NCI-H510A treated with DMSO at 0.1 percent for 48 hours (cell line): ENCODE measurements around the gene KCNA2.

ENCODE experiments used
- DNase-seq: peaks from one replicate; lab custom pipeline; 2025; lab: John Stamatoyannopoulos, UW

Gene KCNA2

DNA sequence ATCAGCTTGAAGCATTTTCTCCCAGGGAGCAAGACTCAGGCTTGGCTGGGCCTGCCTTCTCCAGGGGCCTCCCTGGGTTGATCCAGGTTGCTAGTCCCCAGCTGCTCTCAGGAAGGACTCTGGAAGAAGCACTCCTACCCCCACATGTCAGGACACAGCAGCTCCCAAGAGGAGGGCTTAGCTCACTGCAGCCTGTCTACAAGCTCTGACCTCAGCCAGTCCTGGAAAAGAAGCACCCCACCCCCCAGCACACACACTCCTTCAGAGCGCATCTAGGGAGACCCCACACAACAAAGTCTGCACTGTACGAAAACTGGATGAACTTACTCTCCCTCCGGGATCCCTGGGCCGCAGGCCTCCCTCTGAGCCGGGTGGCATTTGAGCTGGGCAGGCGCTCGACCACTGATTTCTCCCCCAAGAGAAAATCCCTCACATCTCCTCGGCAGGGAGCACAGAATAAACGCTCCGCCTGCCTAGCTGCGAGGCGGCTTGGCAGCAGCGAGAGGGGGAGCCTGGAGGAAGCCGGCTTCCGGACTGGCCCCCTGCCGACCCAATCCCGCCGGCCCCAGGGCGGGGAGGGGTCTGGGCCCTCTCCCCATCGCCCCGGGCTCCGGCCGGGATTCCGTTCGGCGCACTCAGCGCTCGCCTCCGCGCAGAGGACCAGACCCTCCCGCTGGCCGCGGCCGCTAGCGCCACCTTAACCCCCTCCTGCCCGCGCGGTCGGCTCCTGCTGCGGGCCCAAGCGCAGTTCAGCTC lies at the start of gene KCNA2:
KCNA2 (minus strand) TSS at position 458 of the 756 bp plus-strand sequence. CDS start 1,576 bp downstream, outside the sequence.
- DNase-seq, result no peak

DNA sequence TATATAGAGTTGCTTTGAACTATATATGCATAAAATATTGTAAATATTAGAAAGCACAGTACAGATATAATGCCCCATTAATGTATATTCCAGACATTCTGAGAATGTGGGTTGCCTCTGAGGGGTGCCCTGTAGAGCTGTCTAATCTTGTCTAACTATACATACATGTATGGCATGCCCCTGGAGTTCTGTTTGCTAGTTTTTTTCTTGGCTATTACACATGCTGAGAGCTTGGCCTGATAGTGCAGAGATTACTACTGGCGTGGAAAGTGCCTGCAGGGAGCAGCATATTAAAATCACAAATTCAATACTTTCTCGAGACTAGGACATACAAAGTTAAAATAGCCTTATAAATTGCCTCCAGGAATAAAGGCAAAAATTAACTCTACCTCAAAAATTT lies 44.5 kb upstream of the KCNA2 start:
- no peak for DNase-seq

DNA sequence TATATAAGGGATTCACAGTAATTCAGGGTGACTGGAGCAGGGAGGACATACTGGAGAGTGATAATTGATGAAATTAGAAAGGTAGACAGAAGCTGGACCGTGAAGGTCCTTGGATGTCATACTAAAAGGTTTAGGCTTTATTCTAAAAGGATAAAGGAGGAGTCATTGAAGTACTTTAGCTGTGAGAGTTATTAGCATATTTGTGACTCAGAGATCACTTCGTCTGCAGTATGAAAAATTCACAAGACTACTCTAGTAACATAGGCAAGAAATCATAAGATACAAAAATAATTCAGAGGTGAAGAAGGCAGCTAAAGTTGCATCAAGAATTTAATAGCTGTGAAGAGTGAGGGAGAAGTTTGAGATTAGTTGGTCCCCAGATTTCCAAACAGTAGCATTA lies 42.3 kb upstream of the KCNA2 start:
- DNase-seq, result no peak

DNA sequence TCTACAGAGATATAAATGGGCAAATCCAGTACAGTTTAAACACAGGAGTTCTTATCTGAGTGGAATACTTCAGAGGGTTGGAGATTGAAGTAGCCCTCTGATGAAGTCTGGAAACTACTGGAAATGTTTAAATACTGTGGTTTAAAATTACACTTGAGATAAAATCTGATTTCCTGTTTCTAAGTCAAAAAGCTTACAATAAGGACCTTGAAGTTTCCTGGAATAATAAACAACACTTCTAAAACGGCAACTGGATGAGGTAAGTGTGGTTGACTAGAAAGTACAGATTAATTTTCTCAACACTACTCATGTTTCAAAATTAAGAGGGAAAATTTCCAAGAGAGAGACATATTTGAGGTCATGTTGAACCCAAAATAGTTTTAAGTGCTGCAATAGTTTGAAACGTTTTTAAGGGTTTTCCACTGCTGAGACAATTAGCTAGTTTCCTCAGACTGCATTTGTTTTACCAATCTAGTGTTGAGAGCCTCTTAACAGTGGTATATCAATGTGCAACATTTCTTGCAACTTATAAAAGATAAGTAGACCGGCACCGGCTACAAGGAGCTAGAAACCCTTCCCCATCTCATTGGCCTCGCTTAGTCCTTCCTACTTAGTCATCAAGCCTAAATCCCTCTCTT lies 41.2 kb upstream of the KCNA2 start:
- DNase-seq, result no peak

DNA sequence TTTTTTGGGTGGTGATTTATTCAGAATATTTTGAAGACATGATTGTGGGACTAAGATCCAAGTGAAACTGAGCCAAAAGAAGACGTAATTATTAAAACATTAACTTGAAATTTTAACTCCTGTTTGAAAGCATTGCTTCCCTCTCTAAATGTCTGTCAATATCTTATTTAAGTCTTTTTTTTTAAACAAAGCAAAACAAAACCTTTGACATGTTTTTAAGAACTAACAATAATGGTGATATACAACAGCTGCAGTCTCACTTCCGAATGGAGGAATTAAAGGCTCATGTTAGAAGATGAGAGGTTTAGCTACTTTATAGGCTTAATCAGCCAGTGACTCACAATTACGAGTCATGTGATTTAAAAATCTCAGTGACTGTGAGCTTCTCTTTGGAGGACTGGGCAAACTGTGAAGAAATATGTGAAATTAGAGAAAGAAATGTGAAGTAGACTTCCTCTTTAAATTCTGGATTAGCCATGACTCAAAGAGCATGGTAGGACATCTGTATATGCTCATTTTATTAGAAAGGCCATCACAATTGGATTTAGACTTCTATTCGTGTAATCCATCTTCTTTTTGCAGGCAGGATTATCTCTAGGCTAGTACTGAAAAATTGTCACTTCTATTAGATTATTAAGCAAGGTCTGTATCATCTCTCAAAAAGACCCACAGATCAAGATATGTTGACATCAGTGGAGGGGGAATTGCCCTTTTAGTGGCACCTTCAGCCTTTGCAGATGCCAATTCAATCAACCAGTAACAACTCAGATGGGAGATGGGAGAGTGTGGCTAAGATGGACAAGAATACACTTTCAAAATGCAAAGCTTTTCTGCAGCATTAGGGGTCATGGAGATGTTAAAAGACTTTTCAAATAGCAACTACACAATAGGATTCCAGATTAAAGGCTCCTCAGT lies 39.9 kb upstream of the KCNA2 start:
- DNase-seq, result no peak

DNA sequence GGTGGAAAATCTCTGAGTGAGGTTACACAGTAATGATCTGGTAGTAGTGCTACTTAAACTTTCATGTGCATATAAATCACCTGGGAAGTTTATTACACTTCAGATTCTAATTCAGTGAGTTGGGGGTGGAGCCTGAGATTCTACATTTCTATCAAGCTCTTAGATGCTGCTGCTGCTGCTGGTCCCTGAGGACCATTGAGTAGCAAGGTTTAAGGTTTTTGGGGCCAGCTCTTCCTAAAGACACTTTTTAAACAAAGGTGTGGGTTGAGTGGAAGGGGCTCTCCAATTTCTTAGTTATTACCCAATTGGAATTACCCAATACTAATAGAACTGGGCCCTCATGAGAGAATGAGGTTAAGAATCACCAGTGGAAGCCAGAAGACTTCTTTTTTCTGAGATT lies 39.1 kb upstream of the KCNA2 start:
- no peak for DNase-seq

DNA sequence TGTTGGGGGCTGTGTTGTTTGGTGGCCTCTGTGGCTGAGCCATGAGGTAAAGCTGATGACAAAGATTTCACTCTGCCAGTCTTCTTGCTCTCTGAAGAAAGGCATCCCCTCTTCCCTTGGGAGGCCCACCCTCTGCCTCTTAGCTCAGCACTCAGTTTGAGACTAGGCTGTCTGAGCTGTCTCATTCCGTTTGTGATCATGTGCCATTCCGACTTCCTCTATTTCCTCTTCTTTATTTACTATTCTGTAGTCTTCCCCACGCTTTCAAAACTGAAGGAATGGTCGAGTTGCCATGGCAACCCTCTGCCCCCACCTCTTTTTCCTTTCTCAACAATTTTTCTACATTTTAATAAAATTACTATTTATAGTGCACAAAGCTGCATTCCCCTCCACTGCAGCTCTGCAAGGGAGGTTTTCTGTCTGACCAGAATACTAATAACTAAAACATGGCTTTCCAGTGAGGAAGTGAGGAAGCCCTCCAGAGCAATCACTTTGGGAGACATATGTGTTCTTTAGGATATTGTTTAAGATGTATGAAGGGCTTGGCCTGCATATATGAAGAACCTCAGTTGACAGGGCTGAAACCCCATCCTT lies 37.8 kb upstream of the KCNA2 start:
- DNase-seq, result no peak

DNA sequence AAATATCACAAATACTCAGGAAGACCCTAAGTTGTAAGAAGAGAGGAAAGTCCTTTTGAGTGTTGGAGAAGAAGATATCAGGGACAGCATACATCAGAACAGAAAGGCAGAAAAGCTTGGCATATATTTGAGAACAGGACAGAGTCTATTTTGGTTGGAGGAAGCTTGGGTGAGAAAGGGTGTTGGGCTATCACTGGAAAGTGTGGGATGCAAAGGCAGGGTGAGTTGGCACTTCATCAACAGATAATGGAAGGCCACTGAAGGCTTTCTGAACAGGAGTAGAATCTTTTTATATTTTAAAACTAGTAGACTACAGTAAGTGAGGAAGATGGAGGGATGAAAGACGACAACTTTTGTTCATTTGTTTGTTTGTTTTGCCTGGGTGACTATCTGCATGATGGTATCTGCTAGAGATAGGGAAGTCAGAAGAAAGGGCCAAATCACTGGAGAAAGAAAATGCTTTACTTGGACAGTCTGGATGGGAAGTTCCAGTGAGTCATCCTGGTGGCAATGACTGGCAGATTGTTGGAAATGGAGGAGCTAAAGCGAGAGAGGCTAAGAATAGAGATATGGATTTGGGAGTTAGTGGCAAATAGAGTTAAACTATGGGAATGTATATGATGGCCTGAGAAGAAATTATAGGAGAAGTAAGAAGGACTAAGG lies 33.7 kb upstream of the KCNA2 start:
- DNase-seq, result no peak

DNA sequence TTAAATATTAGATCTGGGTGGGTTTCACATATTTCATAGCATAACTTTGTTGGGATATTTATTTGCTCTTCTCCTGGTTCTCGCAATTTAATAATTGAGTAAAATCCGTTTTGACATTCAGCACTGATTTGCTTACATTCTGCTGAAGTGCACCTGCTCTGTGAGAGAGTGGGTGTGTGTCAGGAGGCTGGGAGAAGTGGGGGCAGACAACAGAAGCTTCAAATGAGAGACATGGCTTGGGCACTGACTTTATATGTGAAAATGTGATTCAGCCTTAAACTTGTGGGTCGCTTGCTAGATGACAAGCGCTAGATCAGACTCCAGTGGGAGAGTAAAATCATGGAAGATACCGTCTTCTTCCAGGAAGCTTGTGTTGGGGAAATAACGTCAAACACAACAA lies 32.4 kb upstream of the KCNA2 start:
- DNase-seq, result no peak

DNA sequence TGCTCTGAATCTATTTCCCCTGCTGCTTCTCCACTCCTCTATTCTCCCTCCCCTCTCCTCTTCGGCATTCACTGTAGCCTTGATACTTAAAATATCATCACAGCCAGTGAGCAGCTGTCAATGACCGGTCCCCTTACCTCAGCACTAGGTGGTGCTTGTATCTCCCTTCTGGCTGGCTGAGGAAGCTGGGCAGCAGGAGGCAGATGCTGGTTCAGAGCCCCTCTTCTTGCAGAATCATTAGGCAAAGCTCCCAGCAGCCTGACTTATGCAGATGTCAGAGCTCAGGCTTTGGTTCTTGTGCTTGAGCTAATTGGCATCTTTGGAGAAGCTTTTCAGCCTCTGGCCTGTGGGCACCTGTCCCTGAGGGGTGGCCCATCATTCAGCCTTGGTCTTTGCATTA lies 31.9 kb upstream of the KCNA2 start:
- no peak for DNase-seq

DNA sequence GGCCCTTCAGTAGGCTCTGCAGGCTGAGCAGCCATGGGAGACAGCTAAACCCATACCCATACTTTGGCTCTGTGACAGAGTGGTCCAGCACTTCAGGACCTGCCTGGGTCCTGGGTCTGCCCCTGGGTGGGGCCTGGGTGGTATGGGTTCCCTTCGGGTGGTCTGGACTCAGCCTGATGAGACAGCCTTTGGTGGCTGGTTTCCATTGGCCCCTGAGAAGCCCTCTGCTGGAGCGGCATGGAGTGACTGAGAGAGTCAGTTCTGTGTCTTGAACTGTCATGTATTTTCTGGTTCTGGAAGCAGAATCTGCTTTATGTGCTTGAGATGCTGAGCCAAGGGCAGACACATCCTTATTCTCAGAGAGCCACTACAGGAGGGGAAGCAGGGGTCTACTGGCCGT lies 31.3 kb upstream of the KCNA2 start:
- no peak for DNase-seq

DNA sequence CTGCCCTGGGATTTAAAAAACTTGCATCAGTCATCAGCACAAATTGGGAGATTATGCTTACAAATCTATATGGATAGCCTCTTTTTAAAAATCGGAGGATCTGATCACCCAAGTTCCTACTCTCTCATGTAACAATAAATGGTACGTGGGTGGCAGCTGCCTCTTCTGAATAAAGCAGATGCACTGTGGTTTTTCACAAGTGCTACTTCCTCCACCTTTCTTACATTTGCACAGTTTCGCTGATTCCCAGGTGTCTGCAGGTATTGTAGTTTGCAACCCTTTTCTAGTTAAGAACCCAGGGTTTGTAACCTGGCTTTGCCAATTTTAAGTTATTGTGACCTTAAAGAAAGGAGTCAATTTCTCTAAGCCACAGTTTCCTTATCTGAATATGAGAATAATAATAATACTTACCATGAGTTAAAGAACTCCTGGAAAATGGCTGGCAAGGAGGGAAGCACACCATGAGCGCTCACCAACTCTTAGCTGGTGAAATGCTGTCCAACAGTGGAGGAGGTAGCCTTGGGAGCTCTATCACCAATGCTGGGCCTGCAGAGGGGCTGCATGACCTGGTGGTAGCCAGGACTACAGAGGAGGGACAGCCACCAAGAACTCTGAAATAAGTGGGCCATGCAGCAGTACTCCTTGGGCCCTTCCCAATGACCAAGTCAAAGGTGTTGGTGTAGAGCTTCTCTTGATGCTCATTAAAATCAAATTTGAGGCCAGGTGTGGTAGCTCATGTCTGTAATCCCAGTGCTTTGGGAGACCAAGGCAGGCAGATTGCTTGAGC lies 30.2 kb upstream of the KCNA2 start:
- DNase-seq, result no peak

DNA sequence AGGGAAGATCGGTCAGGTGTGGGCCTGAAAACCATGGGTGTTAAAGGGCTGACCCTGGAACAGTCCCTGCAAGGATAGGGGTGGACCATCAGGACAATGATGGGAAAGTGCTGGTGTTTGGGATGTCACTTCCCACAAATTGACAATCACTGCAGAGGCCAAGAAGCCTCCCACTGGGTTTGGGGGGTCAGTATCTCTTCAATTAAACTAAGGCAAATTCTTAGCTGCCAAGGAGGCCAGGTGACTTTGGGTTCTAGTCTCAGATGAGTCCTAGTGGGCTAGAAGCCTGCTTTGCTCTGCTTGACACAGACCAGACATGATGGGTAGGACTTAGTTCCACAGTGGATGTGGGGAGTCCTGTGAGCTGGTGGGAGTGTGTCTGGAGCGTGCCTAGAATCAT lies 29.3 kb upstream of the KCNA2 start:
- DNase-seq, result no peak

DNA sequence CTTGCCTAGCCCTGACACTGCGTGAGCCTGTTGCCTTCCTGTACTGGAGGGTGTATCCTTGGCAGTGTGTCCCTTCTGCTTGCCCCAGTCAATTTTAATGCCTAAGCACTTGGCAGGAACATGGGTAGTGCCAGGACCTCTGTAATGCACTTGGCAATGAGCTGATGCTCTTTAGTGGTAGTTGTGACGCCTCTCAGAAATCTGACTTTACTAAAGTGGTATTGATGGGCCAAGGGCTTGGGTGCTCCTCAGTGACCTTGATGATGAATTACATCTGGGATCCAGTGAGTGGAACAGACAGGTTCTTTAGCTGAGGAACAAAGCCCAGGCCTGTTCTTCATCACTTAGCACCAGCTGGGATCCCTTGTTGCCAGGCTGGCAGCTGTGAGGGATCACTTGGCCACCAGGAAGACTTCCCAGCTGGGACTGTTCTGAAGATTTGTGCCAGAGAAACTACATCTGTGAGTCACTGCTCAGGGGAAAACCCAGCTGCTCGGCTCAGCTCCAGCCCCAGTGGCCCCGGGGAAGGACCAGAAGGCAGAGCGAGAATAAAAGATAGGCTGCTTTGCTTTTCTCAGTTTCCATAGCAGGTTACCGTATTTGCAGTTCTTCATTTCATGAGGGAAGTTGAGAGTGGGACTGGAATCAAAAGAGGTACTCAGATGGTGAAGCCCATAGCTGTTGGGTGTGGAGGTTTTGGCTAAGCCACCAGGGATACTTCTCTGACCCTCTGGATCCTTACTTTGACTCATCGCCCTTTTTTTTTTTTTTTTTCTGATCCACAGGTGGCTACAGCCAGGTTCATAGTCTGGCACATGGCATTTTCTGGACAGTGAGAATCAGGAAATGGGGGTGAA lies 28.5 kb upstream of the KCNA2 start:
- no peak for DNase-seq

DNA sequence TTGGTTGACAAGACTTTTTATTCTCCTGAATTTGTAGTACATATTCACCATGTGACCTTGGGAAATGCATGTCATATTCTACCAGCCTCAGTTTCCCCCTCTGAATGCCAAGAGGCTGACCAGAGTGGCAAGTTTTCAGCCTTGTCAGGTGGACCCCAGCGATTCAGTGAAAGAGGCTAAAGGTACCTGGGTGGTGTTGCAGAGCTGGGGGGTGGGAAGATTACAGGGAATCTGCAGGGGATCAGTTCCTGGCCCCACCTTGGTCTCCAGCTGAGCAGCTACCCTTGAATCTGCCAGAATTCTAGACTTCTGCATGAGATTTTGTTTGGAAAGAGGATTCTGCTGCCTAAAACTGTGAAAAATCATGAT lies 27.9 kb upstream of the KCNA2 start:
- no peak for DNase-seq

DNA sequence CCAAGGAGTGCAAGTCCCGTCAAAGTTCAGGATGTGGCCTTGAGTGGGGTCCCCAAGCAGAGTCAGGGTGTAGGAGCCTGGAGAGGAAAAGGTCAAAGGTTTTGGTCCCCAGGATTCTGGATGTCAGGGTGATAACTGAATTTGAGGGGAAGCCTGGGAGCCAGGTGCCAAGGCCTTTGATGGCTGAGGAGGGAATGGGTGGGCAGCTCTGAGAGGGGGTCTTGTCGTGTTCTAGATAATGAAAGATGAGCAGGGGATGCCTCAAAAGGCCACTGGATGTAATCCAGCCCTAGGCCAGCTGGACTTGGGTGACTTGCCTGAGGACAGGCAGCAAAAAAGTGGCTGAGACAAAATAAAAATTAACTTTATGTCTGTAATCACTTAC lies 27.5 kb upstream of the KCNA2 start:
- no peak for DNase-seq

DNA sequence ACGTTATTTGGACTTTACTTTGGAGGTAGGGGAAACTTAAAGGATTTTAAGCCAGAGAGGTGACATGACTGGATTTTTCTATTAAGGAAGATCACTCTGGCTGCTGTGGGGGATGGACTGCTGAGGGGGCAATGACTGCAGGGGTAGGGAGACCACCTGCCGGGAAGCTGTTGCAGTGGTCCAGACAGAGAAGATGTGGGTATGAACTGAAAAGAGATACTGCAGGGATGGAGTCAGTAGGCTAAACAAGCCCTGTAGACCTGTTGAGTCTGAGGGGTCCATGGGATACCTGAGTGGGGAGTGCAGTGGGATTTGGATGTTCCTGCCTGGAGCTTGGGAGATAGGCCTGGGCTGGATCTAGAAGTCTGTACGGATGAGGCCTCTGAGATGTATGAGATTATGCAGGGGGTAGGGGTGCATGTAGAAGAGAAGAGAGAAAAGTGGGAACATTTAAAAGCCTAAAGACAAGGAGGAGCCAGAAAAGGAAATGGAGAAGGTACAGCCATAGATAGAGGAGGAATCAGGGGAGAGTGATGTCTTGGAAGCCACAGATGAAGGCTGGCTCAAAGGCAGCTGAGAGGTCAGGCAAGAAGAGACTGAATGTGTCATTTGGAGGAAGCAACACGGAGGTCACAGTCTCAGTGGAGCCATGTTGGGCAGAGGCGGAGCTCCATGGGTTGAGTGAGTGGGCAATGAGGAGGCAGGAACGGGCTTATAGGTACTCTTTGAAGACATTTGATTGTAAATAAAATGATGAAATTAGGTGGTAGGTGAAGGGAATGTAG lies 25.9 kb upstream of the KCNA2 start:
- no peak for DNase-seq

DNA sequence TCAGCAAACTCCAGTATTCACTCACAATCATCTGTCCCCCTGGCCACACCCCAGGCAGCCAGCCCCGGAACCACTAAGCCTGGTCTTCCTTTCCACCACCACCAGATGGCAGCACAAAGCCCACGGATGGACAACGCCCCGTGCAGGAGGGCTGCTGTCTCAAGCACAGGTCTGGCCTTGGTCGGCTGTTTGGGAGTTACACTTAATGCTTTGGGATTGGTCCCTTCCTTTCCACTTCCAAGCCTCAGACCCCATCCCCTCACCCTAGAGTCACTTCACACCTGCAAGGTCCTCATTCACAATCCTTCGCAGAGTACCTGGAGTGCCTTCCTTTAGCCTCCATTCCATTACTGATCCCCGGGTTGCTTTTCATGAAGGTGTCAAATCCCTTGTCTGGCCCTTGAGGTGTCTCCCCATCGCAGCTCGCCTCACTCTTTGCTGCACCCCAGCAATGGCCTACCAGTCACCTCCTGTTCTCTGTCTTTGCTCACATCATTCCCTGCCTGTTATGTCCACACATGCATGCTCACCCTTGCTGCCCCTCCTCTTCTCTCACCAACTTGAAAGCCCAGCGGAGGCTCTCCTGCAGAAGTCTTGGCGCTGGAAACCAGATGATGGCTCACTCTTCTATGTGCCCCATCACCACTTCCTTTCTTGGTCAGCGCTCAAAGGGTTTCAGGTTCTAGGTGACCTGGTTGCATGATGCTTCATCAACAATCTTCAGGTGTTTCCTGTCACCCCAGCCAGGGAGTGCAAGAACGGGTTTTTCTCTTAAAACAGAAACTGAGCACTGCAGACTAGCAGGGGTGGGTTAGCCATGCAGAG lies 24.9 kb upstream of the KCNA2 start:
- peak; percentile 57 for DNase-seq
